CD4-positive, alpha-beta T cell treated with Interleukin-17A for 4 hours (primary cell): ENCODE data around the gene LCNL1.
A peak's percentile ranks its signal among the peaks of the same experiment; 100 is the strongest.

Source experiments
- DNase-seq: peaks from one replicate; pipeline ENCODE4 v3.0.0-alpha.2; 2020; ENCODE audit warnings: mixed read lengths

LCNL1 gene

GRCh38 chr9:136947028-136947891 lies 35.5 kb upstream of the LCNL1 start:
- DNase-seq: no peak

GRCh38 chr9:136947955-136948510 lies 34.8 kb upstream of the LCNL1 start:
- peak; percentile 36 for DNase-seq

- DNase-seq: no peak
Measured at GRCh38 chr9:136949239-136949816, 33.5 kb upstream of the LCNL1 start.

GRCh38 chr9:136949817-136950655 lies 32.8 kb upstream of the LCNL1 start:
- peak; percentile 97 for DNase-seq

- no peak for DNase-seq
Measured at GRCh38 chr9:136950656-136951276, 32.0 kb upstream of the LCNL1 start.

GRCh38 chr9:136951541-136952320 lies 31.1 kb upstream of the LCNL1 start, which contains the start of gene LCN12:
TSS of gene LCN12 (plus strand) at chr9:136952273. CDS start at chr9:136952328, 55 bp downstream.
- DNase-seq: no peak

GRCh38 chr9:136952321-136952850 lies 30.4 kb upstream of the LCNL1 start:
- DNase-seq: no peak

GRCh38 chr9:136952876-136953770 lies 29.7 kb upstream of the LCNL1 start:
- no peak for DNase-seq

- DNase-seq: no peak
Measured at GRCh38 chr9:136953771-136954269, 29.0 kb upstream of the LCNL1 start.

GRCh38 chr9:136954270-136955083 lies 28.3 kb upstream of the LCNL1 start:
- no peak for DNase-seq

GRCh38 chr9:136955202-136955942 lies 27.4 kb upstream of the LCNL1 start:
- no peak for DNase-seq

- DNase-seq: no peak
Measured at GRCh38 chr9:136955943-136956335, 26.9 kb upstream of the LCNL1 start.

GRCh38 chr9:136956604-136957003 lies 26.2 kb upstream of the LCNL1 start:
- DNase-seq: no peak

- no peak for DNase-seq
Measured at GRCh38 chr9:136957461-136957860, 25.3 kb upstream of the LCNL1 start.

GRCh38 chr9:136957901-136958300 lies 24.9 kb upstream of the LCNL1 start:
- DNase-seq: no peak

- no peak for DNase-seq
Measured at GRCh38 chr9:136958473-136958872, 24.3 kb upstream of the LCNL1 start.

- no peak for DNase-seq
Measured at GRCh38 chr9:136958898-136959850, 23.6 kb upstream of the LCNL1 start.
